Measurements from ENCODE around the gene FOXD4L3.
"Not testable (repeated sequence)": the region's sequence is repeated elsewhere in the genome, so short reads cannot be mapped to it uniquely, and the experiment has no call there.

DNA sequence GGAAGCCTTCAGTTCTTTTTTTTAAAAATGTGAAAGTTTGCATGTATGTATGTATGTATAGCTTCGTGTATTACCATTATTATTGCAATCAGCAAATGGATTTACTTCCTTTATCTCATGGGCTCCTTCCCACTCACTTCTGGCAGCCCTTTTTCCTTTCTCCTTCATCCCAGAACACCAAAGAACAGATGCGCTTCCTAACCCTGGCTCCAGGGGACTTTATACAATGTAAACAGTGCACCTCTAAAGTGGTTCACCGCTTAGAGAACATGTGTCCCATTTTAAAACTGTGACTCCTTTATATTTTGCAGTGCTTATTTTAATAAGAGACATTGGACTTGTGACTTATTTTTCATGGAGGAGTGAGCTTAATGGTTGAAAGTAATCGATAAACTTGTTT, 40.6 kb downstream of the FOXD4L3 start:
- TF ChIP-seq POLR2AphosphoS5 (IDR thresholded peaks at IDR 0.05), result not testable (repeated sequence)
- TF ChIP-seq, protein P1, sequence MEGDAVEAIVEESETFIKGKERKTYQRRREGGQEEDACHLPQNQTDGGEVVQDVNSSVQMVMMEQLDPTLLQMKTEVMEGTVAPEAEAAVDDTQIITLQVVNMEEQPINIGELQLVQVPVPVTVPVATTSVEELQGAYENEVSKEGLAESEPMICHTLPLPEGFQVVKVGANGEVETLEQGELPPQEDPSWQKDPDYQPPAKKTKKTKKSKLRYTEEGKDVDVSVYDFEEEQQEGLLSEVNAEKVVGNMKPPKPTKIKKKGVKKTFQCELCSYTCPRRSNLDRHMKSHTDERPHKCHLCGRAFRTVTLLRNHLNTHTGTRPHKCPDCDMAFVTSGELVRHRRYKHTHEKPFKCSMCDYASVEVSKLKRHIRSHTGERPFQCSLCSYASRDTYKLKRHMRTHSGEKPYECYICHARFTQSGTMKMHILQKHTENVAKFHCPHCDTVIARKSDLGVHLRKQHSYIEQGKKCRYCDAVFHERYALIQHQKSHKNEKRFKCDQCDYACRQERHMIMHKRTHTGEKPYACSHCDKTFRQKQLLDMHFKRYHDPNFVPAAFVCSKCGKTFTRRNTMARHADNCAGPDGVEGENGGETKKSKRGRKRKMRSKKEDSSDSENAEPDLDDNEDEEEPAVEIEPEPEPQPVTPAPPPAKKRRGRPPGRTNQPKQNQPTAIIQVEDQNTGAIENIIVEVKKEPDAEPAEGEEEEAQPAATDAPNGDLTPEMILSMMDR (IDR thresholded peaks at IDR 0.05), result not testable (repeated sequence)
